ENCODE measurements around the gene KCNA2.

The KCNA2 gene

GRCh38 chr1:110604586-110605148, 1.5 kb downstream of the KCNA2 start:
- Histone ChIP-seq H3K27me3 (ENCODE audit: insufficient read depth, low read length) (peaks cover 57% of the 10 kb centered on the region), H3K9me3 (ENCODE audit: low read length) (no peaks in the 10 kb centered on the region), H2AFZ (ENCODE audit: low read depth, low read length) (no peak overlapping the region), H3K4me1 (ENCODE audit: insufficient read depth, low read length) (peaks cover 18% of the 10 kb centered on the region), H3K36me3 (ENCODE audit: insufficient read depth, low read length) (no peaks in the 10 kb centered on the region), H3K4me3 (ENCODE audit: low read length) (no peak overlapping the region)

- Histone ChIP-seq H3K36me3 (ENCODE audit: insufficient read depth, low read length) (no peaks in the 10 kb centered on the region), H3K4me1 (ENCODE audit: insufficient read depth, low read length) (peaks cover 18% of the 10 kb centered on the region), H3K27me3 (ENCODE audit: insufficient read depth, low read length) (peaks cover 41% of the 10 kb centered on the region), H3K9me3 (ENCODE audit: low read length) (no peaks in the 10 kb centered on the region), H2AFZ (ENCODE audit: low read depth, low read length) (no peak overlapping the region), H3K4me3 (ENCODE audit: low read length) (no peak overlapping the region)
These were observed 3.1 kb downstream of the KCNA2 start for GRCh38 chr1:110603058-110603457.

GRCh38 chr1:110602466-110602865, 3.7 kb downstream of the KCNA2 start:
- peaks cover 35% of the 10 kb centered on the region for H3K27me3 ChIP-seq (ENCODE audit: insufficient read depth, low read length)
- no peaks in the 10 kb centered on the region for H3K9me3 ChIP-seq (ENCODE audit: low read length)

GRCh38 chr1:110601332-110601731, 4.8 kb downstream of the KCNA2 start:
- H3K27me3 ChIP-seq (ENCODE audit: insufficient read depth, low read length), result peaks cover 26% of the 10 kb centered on the region

More at GRCh38 chr1:110602466-110602865, 3.7 kb downstream of the KCNA2 start:
- H2AFZ ChIP-seq (ENCODE audit: low read depth, low read length), result no peak overlapping the region
- H3K36me3 ChIP-seq (ENCODE audit: insufficient read depth, low read length), result no peaks in the 10 kb centered on the region
- H3K4me3 ChIP-seq (ENCODE audit: low read length), result no peak overlapping the region
- H3K4me1 ChIP-seq (ENCODE audit: insufficient read depth, low read length), result peaks cover 18% of the 10 kb centered on the region

GRCh38 chr1:110600716-110601115, 5.4 kb downstream of the KCNA2 start:
- H3K9me3 ChIP-seq (ENCODE audit: low read length), result no peaks in the 10 kb centered on the region
- H2AFZ ChIP-seq (ENCODE audit: low read depth, low read length), result no peak overlapping the region
- peaks cover 19% of the 10 kb centered on the region for H3K27me3 ChIP-seq (ENCODE audit: insufficient read depth, low read length)
- peaks cover 5% of the 10 kb centered on the region for H3K4me1 ChIP-seq (ENCODE audit: insufficient read depth, low read length)
- H3K4me3 ChIP-seq (ENCODE audit: low read length), result no peak overlapping the region
- H3K36me3 ChIP-seq (ENCODE audit: insufficient read depth, low read length), result no peaks in the 10 kb centered on the region

More at GRCh38 chr1:110601332-110601731, 4.8 kb downstream of the KCNA2 start:
- Histone ChIP-seq H3K9me3 (ENCODE audit: low read length) (no peaks in the 10 kb centered on the region), H3K36me3 (ENCODE audit: insufficient read depth, low read length) (no peaks in the 10 kb centered on the region), H2AFZ (ENCODE audit: low read depth, low read length) (no peak overlapping the region), H3K4me1 (ENCODE audit: insufficient read depth, low read length) (peaks cover 11% of the 10 kb centered on the region), H3K4me3 (ENCODE audit: low read length) (no peak overlapping the region)

GRCh38 chr1:110597966-110598365, 8.2 kb downstream of the KCNA2 start:
- no peak overlapping the region for H2AFZ ChIP-seq (ENCODE audit: low read depth, low read length)
- H3K36me3 ChIP-seq (ENCODE audit: insufficient read depth, low read length), result no peaks in the 10 kb centered on the region
- no peak overlapping the region for H3K4me3 ChIP-seq (ENCODE audit: low read length)
- no peaks in the 10 kb centered on the region for H3K9me3 ChIP-seq (ENCODE audit: low read length)
- peaks cover 6% of the 10 kb centered on the region for H3K27me3 ChIP-seq (ENCODE audit: insufficient read depth, low read length)
- no peaks in the 10 kb centered on the region for H3K4me1 ChIP-seq (ENCODE audit: insufficient read depth, low read length)

GRCh38 chr1:110596312-110596711, 9.8 kb downstream of the KCNA2 start:
- H3K4me3 ChIP-seq (ENCODE audit: low read length), result no peak overlapping the region
- H3K36me3 ChIP-seq (ENCODE audit: insufficient read depth, low read length), result no peaks in the 10 kb centered on the region
- no peaks in the 10 kb centered on the region for H3K9me3 ChIP-seq (ENCODE audit: low read length)
- no peak overlapping the region for H2AFZ ChIP-seq (ENCODE audit: low read depth, low read length)
- H3K27me3 ChIP-seq (ENCODE audit: insufficient read depth, low read length), result peaks cover 2% of the 10 kb centered on the region
- no peaks in the 10 kb centered on the region for H3K4me1 ChIP-seq (ENCODE audit: insufficient read depth, low read length)

- H3K9me3 ChIP-seq (ENCODE audit: low read length), result no peaks in the 10 kb centered on the region
- H2AFZ ChIP-seq (ENCODE audit: low read depth, low read length), result no peak overlapping the region
- H3K4me3 ChIP-seq (ENCODE audit: low read length), result no peak overlapping the region
- no peaks in the 10 kb centered on the region for H3K27me3 ChIP-seq (ENCODE audit: insufficient read depth, low read length)
- H3K4me1 ChIP-seq (ENCODE audit: insufficient read depth, low read length), result no peaks in the 10 kb centered on the region
- no peaks in the 10 kb centered on the region for H3K36me3 ChIP-seq (ENCODE audit: insufficient read depth, low read length)
These were observed 10.8 kb downstream of the KCNA2 start for GRCh38 chr1:110595353-110595710.

GRCh38 chr1:110594456-110595352, 11.5 kb downstream of the KCNA2 start:
- Histone ChIP-seq H3K27me3 (ENCODE audit: insufficient read depth, low read length) (no peaks in the 10 kb centered on the region), H3K9me3 (ENCODE audit: low read length) (no peaks in the 10 kb centered on the region), H3K4me3 (ENCODE audit: low read length) (no peak overlapping the region)

GRCh38 chr1:110593902-110594301, 12.3 kb downstream of the KCNA2 start:
- H3K9me3 ChIP-seq (ENCODE audit: low read length), result no peaks in the 10 kb centered on the region
- no peaks in the 10 kb centered on the region for H3K4me1 ChIP-seq (ENCODE audit: insufficient read depth, low read length)
- H3K36me3 ChIP-seq (ENCODE audit: insufficient read depth, low read length), result no peaks in the 10 kb centered on the region
- no peaks in the 10 kb centered on the region for H3K27me3 ChIP-seq (ENCODE audit: insufficient read depth, low read length)
- H2AFZ ChIP-seq (ENCODE audit: low read depth, low read length), result no peak overlapping the region
- H3K4me3 ChIP-seq (ENCODE audit: low read length), result no peak overlapping the region

More at GRCh38 chr1:110594456-110595352, 11.5 kb downstream of the KCNA2 start:
- no peaks in the 10 kb centered on the region for H3K4me1 ChIP-seq (ENCODE audit: insufficient read depth, low read length)
- no peak overlapping the region for H2AFZ ChIP-seq (ENCODE audit: low read depth, low read length)
- H3K36me3 ChIP-seq (ENCODE audit: insufficient read depth, low read length), result no peaks in the 10 kb centered on the region

GRCh38 chr1:110591956-110592355, 14.2 kb downstream of the KCNA2 start:
- H2AFZ ChIP-seq (ENCODE audit: low read depth, low read length), result no peak overlapping the region
- H3K27me3 ChIP-seq (ENCODE audit: insufficient read depth, low read length), result peaks cover 9% of the 10 kb centered on the region
- H3K4me3 ChIP-seq (ENCODE audit: low read length), result no peak overlapping the region
- no peaks in the 10 kb centered on the region for H3K4me1 ChIP-seq (ENCODE audit: insufficient read depth, low read length)
- no peaks in the 10 kb centered on the region for H3K36me3 ChIP-seq (ENCODE audit: insufficient read depth, low read length)
- no peaks in the 10 kb centered on the region for H3K9me3 ChIP-seq (ENCODE audit: low read length)

GRCh38 chr1:110588991-110589390, 17.2 kb downstream of the KCNA2 start:
- H3K27me3 ChIP-seq (ENCODE audit: insufficient read depth, low read length), result peaks cover 9% of the 10 kb centered on the region
- H3K36me3 ChIP-seq (ENCODE audit: insufficient read depth, low read length), result no peaks in the 10 kb centered on the region
- H2AFZ ChIP-seq (ENCODE audit: low read depth, low read length), result no peak overlapping the region
- H3K4me3 ChIP-seq (ENCODE audit: low read length), result no peak overlapping the region
- H3K9me3 ChIP-seq (ENCODE audit: low read length), result no peaks in the 10 kb centered on the region
- no peaks in the 10 kb centered on the region for H3K4me1 ChIP-seq (ENCODE audit: insufficient read depth, low read length)

- Histone ChIP-seq H2AFZ (ENCODE audit: low read depth, low read length) (no peak overlapping the region), H3K9me3 (ENCODE audit: low read length) (no peaks in the 10 kb centered on the region), H3K27me3 (ENCODE audit: insufficient read depth, low read length) (peaks cover 9% of the 10 kb centered on the region), H3K36me3 (ENCODE audit: insufficient read depth, low read length) (no peaks in the 10 kb centered on the region), H3K4me1 (ENCODE audit: insufficient read depth, low read length) (no peaks in the 10 kb centered on the region), H3K4me3 (ENCODE audit: low read length) (no peak overlapping the region)
These were observed 17.7 kb downstream of the KCNA2 start for GRCh38 chr1:110588486-110588885.

Measured in neuron (in vitro differentiated cells).